Trophoblast cell (in vitro differentiated cells and primary cell): ENCODE measurements around the gene LIG3.

Experiments
- DNase-seq, 2 donors: peaks; one replicate each; pipeline ENCODE4 v3.0.0-alpha.2; 2016
- H2AFZ ChIP-seq: 2 replicates; pipeline ENCODE4 v1.6.1; 2013; ENCODE audit warnings: low read length, moderate library complexity, mild to moderate bottlenecking; ENCODE audit not compliant: insufficient read depth, poor library complexity
- H2AK5ac ChIP-seq: 2 replicates; pipeline ENCODE4 v1.6.1; 2013; ENCODE audit warnings: mild to moderate bottlenecking, low read length
- H2BK120ac ChIP-seq: 2 replicates; pipeline ENCODE4 v1.6.1; 2013; ENCODE audit warnings: low read length, mild to moderate bottlenecking, moderate library complexity; ENCODE audit not compliant: insufficient read depth, poor library complexity
- H2BK12ac ChIP-seq: 2 replicates; pipeline ENCODE4 v1.6.1; 2013; ENCODE audit warnings: mild to moderate bottlenecking, low read length, moderate library complexity
- H2BK5ac ChIP-seq: 2 replicates; pipeline ENCODE4 v1.6.1; 2013; ENCODE audit warnings: low read length, low read depth, moderate library complexity, mild to moderate bottlenecking; ENCODE audit not compliant: poor library complexity
- H3K14ac ChIP-seq: 2 replicates; pipeline ENCODE4 v1.6.1; 2013; ENCODE audit warnings: mild to moderate bottlenecking, low read length
- H3K18ac ChIP-seq: 2 replicates; pipeline ENCODE4 v1.6.1; 2013; ENCODE audit warnings: mild to moderate bottlenecking, low read length
- H3K23ac ChIP-seq: 2 replicates; pipeline ENCODE4 v1.6.1; 2013; ENCODE audit warnings: low read length
- H3K27ac ChIP-seq: 2 replicates; pipeline ENCODE4 v1.5.1; 2013; ENCODE audit warnings: low read depth, mild to moderate bottlenecking, inconsistent platforms, low read length, moderate library complexity
- H3K27me3 ChIP-seq: 2 replicates; pipeline ENCODE4 v1.6.1; 2013; ENCODE audit warnings: inconsistent platforms, mild to moderate bottlenecking, low read length, moderate library complexity; ENCODE audit not compliant: insufficient read depth
- H3K36me3 ChIP-seq, 2 experiments: 1 replicate in 1 of 2; 2 replicates in 1 of 2; pipeline ENCODE4 v1.6.1; 2013; ENCODE audit warnings: low read length in 2 of 2, mild to moderate bottlenecking in 2 of 2, moderate library complexity in 1 of 2; ENCODE audit not compliant: insufficient read depth in 2 of 2, control insufficient read depth in 1 of 2
- H3K4ac ChIP-seq: 2 replicates; pipeline ENCODE4 v1.6.1; 2013; ENCODE audit warnings: low read depth, mild to moderate bottlenecking, low read length, moderate library complexity
- H3K4me1 ChIP-seq, 2 experiments: 1 replicate in 1 of 2; 2 replicates in 1 of 2; pipeline ENCODE4 v1.6.1; 2013; ENCODE audit warnings: low read length in 2 of 2, mild to moderate bottlenecking in 2 of 2, moderate library complexity in 1 of 2; ENCODE audit not compliant: insufficient read depth in 2 of 2, control insufficient read depth in 1 of 2
- H3K4me2 ChIP-seq: 2 replicates; pipeline ENCODE4 v1.6.1; 2013; ENCODE audit warnings: inconsistent platforms, mild to moderate bottlenecking, low read length, moderate library complexity
- H3K4me3 ChIP-seq: 2 replicates; pipeline ENCODE4 v1.5.1; 2013; ENCODE audit warnings: mild to moderate bottlenecking, low read depth, low read length, inconsistent platforms
- H3K79me1 ChIP-seq: one replicate; pipeline ENCODE4 v1.6.1; 2013; ENCODE audit warnings: low read length
- H3K79me2 ChIP-seq: 2 replicates; pipeline ENCODE4 v1.6.1; 2013; ENCODE audit warnings: low read length, mild to moderate bottlenecking; ENCODE audit not compliant: control insufficient read depth, insufficient read depth, poor library complexity
- H3K9ac ChIP-seq: 2 replicates; pipeline ENCODE4 v1.6.1; 2013; ENCODE audit warnings: mild to moderate bottlenecking, low read length
- H3K9me3 ChIP-seq: 2 replicates; pipeline ENCODE4 v1.6.1; 2013; ENCODE audit warnings: low read depth, mild to moderate bottlenecking, control low read depth, inconsistent platforms, low read length; ENCODE audit not compliant: insufficient read depth
- H4K12ac ChIP-seq: 2 replicates; pipeline ENCODE4 v1.6.1; 2013; ENCODE audit warnings: low read depth, mild to moderate bottlenecking, low read length, moderate library complexity
- H4K8ac ChIP-seq: 2 replicates; pipeline ENCODE4 v1.6.1; 2013; ENCODE audit warnings: low read depth, mild to moderate bottlenecking, low read length, moderate library complexity
- H4K91ac ChIP-seq: one replicate; pipeline ENCODE4 v1.6.1; 2013; ENCODE audit warnings: low read depth, mild to moderate bottlenecking, low read length, moderate library complexity
- WGBS: extraction: QIAGEN DNeasy Blood & Tissue Kit; methylation state at CpG from one replicate; pipeline ENCODE4 v1.1.7; 2013; ENCODE audit warnings: missing lambda C conversion rate; ENCODE audit not compliant: insufficient read length, insufficient coverage; ENCODE audit errors: extremely low coverage; 5-methylcytosine and 5-hydroxymethylcytosine counted together

The LIG3 gene

DNA sequence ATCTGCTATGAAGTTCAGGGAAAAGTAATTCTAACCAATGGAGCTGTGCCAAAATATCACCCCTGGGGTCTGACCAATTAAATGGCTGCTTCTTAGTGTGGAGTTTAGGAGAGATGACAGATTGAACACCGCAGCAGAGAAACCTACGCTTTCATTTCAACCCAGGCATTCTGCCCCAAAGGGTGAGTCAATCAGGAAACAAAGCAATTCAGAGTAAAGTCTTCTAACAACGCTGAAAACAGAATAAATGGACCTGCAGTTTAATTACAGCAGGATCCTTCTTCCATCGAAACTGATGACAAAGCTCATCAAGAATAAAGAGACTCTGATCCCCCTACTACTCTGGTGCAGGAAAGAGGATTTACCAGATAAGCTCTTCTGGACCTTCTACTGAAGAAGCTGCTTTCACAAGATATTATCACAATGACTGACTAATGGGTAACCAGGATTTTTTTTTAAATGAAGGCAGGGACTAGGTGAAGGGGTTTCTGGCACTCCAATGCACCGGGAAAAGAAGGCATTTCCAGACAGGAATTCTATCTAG lies 66.5 kb downstream of the LIG3 start:
- Histone ChIP-seq H3K27me3 (no peaks in the 10 kb centered on the region), H3K9me3 (no peaks in the 10 kb centered on the region), H3K79me1 (no peaks in the 10 kb centered on the region), H3K23ac (no peak overlapping the region), H2AK5ac (no peak overlapping the region), H4K91ac (no peak overlapping the region), H3K18ac (no peak overlapping the region), H2AFZ (no peak overlapping the region), H2BK12ac (no peak overlapping the region), H3K79me2 (no peaks in the 10 kb centered on the region), H3K4me1 (peaks cover 3 to 6% of the 10 kb centered on the region in 2 experiments), H3K4ac (no peak overlapping the region), H2BK5ac (no peak overlapping the region), H3K4me3 (no peak overlapping the region), H4K12ac (no peak overlapping the region), H3K9ac (no peak overlapping the region), H3K27ac (no peak overlapping the region), H4K8ac (peak overlapping the region; percentile 19), H2BK120ac (no peak overlapping the region), H3K4me2 (no peak overlapping the region), H3K36me3 (no peaks in the 10 kb centered on the region), H3K14ac (no peak overlapping the region)
- no CpG with 5 or more reads among the region's 5 CpGs for WGBS
- DNase-seq, result peak in 1 of 2 donors; percentile 22

DNA sequence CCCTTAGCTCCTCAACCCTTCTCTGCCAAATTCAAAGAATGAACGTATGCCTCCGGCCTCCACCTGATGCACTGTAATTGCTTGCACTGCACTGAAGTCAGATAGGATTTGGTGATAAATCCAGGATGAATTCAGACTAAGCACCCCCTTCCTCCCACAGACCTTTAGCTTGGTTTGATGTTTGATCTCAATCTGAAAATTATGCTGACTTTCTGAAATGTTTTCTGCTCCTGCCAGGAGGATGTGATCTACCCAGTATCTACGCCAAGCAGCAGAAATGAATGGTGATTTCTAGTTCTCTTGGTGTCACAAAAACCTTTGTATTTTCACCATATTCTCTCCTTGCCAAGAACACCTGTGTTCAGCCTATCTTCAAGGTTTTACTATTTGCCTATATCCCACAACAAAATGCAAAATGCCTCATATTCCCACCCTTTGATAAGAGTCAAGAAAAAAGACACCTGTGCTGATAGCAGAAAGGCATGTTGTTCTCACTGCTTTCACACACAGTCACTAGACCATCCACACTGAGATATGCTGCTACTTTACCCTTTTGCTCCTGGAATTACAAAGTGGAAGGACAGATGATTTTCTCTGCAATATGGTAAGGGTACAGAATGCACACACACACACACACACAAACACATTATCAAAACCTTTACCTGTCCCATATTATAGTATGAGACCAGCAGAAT lies 68.5 kb downstream of the LIG3 start:
- H3K4me2 ChIP-seq, result no peak overlapping the region
- H3K9me3 ChIP-seq, result no peaks in the 10 kb centered on the region
- H2AFZ ChIP-seq, result no peak overlapping the region
- no peak overlapping the region for H3K14ac ChIP-seq
- no peak overlapping the region for H4K12ac ChIP-seq
- no peak overlapping the region for H3K4ac ChIP-seq
- no peak overlapping the region for H2BK5ac ChIP-seq
- no peak overlapping the region for H4K8ac ChIP-seq
- no peak overlapping the region for H4K91ac ChIP-seq
- no peaks in the 10 kb centered on the region for H3K27me3 ChIP-seq
- H3K23ac ChIP-seq, result no peak overlapping the region
- no peaks in the 10 kb centered on the region for H3K36me3 ChIP-seq
- no peak overlapping the region for H3K27ac ChIP-seq
- no peak for DNase-seq
- H3K79me2 ChIP-seq, result no peaks in the 10 kb centered on the region
- no peak overlapping the region for H2BK120ac ChIP-seq
- H3K4me3 ChIP-seq, result no peak overlapping the region
- no peaks in the 10 kb centered on the region for H3K79me1 ChIP-seq
- peaks cover 3 to 6% of the 10 kb centered on the region in 2 experiments for H3K4me1 ChIP-seq
- H3K18ac ChIP-seq, result no peak overlapping the region
- H3K9ac ChIP-seq, result no peak overlapping the region
- no CpG with 5 or more reads among the region's 3 CpGs for WGBS
- H2BK12ac ChIP-seq, result no peak overlapping the region
- H2AK5ac ChIP-seq, result no peak overlapping the region

DNA sequence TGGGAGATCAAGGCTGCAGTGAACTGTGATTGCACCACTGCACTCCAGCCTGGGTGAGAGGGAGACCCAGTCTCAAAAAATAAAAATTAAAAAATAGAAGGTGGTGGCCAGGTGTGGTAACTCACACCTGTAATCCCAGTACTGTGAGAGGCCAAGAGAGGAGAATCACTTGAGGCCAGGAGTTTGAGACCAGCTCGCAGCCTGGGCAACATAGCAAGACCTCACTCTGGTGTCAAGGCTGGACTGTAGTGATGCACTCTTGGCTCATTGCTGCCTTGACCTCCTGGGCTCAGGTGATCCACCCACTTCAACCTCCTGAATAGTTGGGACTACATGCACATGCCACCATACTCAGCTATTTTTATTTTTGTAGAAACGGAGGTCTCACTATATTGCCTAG lies 69.9 kb downstream of the LIG3 start:
- Histone ChIP-seq H3K36me3 (no peaks in the 10 kb centered on the region), H3K9ac (no peak overlapping the region), H3K27me3 (no peaks in the 10 kb centered on the region), H3K79me1 (no peaks in the 10 kb centered on the region), H2BK5ac (no peak overlapping the region), H3K4ac (no peak overlapping the region), H3K9me3 (no peaks in the 10 kb centered on the region), H4K8ac (no peak overlapping the region), H3K27ac (no peak overlapping the region), H2BK12ac (no peak overlapping the region), H2AFZ (no peak overlapping the region), H4K12ac (no peak overlapping the region), H2AK5ac (no peak overlapping the region), H3K4me2 (no peak overlapping the region), H3K4me1 (peaks cover 3 to 6% of the 10 kb centered on the region in 2 experiments), H3K79me2 (no peaks in the 10 kb centered on the region), H2BK120ac (no peak overlapping the region), H3K18ac (no peak overlapping the region), H3K23ac (peak overlapping the region; percentile 89), H3K4me3 (no peak overlapping the region), H4K91ac (no peak overlapping the region), H3K14ac (no peak overlapping the region)
- WGBS, result no CpG with 5 or more reads among the region's 2 CpGs
- DNase-seq, result no peak

DNA sequence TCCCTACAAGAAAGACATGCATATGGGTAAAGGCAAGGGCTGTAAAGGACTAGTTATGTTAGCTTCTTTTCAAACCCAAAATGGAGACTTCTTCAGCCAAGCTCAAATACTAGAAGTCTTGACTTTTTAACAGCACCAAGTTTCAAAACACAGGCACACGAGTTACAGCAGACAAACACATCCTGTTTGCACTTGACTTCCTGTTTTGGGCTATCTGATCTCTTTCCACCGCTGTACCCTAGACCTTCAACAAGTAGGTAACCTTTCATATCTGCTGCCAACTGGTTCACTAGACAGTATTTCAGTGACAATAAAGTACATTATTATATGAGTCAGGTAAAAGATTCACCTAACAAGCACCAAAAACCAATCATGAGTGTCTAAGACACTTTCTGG lies 70.9 kb downstream of the LIG3 start:
- Histone ChIP-seq H3K9me3 (no peaks in the 10 kb centered on the region), H2BK120ac (no peak overlapping the region), H3K36me3 (no peaks in the 10 kb centered on the region), H2BK12ac (no peak overlapping the region), H2AK5ac (no peak overlapping the region), H3K27ac (no peak overlapping the region), H3K23ac (no peak overlapping the region), H2AFZ (no peak overlapping the region), H3K9ac (no peak overlapping the region), H4K12ac (no peak overlapping the region), H4K91ac (no peak overlapping the region), H4K8ac (no peak overlapping the region), H2BK5ac (no peak overlapping the region), H3K4me3 (no peak overlapping the region), H3K18ac (no peak overlapping the region), H3K79me2 (no peaks in the 10 kb centered on the region), H3K4me2 (no peak overlapping the region), H3K79me1 (no peaks in the 10 kb centered on the region), H3K27me3 (no peaks in the 10 kb centered on the region), H3K4ac (no peak overlapping the region), H3K14ac (no peak overlapping the region), H3K4me1 (peaks cover 3 to 6% of the 10 kb centered on the region in 2 experiments)
- no CpG with 5 or more reads among the region's 2 CpGs for WGBS
- DNase-seq, result no peak
